RCC 7860 (cell line): ENCODE measurements around the gene LAMB1.
"Not testable (repeated sequence)": the region's sequence is repeated elsewhere in the genome, so short reads cannot be mapped to it uniquely, and the experiment has no call there.

Experiments
- DNase-seq: peaks from one replicate; pipeline ENCODE4 v3.0.0-alpha.2; 2015; ENCODE audit warnings: low spot score
- FAIRE-seq: peaks from 2 replicates; lab custom pipeline; 2012; peaks lifted over from hg19 to GRCh38; lab: Jason Lieb, UNC

LAMB1 gene

DNA sequence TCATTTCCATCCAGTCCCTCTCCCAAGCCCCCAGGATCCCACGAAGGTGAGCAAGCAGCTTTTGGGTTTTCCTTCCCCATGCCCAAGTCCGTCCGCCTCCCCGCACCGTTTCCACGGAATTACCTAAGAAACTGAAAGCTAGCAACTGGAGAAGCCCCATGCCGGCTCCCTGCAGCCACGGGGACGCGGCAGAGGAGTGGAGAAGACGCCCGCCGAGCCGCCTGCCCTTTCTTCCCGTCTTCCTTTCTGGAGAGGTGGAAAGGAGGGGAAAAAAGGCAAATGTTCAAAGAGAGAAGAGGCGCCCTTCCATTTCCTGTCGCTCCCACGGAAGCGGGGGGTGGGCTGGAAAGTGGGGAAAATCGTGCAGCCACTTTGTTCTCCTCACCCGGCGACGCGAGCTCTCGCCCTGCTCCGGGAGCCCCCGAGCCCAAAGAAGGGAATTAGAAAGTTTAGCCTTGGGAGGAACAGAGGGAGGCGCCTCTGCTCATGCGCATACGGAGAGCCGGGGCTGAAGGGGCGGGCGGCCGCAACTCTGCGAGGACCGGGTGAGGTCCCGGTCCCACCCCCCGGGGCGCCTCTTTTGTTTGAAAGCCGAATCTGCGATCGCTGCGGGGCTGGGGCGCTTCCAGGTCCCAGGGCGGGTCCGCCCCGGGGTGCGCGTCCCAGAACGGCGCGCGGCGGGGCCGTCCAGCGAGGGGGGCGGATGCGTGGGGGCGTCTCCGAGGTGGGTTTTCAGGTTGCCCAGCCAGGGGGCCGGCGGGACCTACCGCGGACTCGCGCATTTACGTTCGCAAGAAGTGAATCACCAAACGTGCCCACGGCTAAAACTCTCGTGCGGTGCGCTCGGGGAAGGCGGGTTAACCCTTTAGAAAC, at the start of gene LAMB1:
TSS of gene LAMB1 (minus strand) at position 436 of the 873 bp plus-strand sequence. CDS start at position 160, 276 bp downstream.
- DNase-seq (peak; percentile 74), FAIRE-seq (no peak)

DNA sequence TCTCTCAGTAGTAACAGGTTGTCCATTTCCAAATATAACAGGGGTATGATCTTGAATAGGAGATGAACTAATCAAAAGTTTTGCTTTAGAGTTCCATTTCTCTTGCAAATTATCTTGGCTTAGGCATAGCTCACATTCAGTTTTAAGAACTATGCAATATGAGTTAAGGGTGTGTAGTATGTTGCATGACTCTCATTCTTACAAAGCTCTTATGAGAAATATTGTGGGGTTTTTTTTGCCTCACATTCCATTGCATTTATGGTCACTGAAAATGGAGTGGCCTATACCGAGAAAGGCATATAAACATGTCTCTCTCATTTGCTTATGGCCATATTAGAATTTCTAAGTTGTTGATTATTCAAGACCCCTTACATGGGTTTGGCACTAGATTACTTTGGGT, 48.5 kb upstream of the LAMB1 start:
- no peak for DNase-seq

DNA sequence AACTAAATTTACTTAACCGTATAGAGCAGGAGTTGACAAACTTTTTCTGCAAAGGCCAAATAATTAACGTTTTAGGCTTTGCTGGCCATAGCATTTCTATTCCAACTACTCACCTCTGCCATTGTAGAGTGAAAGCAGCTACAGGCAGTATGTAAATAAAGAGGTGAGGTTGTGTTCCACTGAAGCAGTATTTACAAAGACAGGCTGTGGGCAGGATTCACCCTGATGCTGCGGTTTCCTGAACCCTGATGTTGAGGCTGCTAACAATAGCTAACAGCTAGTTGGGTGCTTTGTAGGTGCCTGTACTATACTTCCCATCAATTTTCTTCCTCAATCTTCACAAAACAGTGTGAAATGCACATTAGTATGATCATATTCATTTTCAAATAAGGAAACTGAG, 47.0 kb upstream of the LAMB1 start:
- no peak for FAIRE-seq
- DNase-seq: no peak

More for the DNA sequence above, 48.5 kb upstream of the LAMB1 start:
- FAIRE-seq: no peak

DNA sequence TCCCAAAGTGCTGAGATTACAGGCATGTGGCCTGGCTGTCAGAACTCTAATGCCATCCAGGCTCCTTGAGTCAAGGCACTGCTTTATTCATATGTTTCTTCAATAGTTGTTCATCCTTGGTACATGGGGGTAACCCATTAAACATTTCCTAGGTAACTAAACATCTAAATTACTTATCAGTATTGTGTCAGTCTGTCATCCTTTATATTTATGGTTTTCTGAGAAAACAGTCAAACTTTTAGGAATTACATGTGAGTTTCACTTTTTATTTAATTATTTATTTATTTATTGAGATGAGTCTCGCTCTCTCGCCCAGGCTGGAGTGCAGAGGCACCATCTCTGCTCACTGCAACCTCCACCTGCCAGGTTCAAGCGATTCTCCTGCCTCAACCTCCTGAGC, 45.5 kb upstream of the LAMB1 start:
- no peak for DNase-seq
- no peak for FAIRE-seq

DNA sequence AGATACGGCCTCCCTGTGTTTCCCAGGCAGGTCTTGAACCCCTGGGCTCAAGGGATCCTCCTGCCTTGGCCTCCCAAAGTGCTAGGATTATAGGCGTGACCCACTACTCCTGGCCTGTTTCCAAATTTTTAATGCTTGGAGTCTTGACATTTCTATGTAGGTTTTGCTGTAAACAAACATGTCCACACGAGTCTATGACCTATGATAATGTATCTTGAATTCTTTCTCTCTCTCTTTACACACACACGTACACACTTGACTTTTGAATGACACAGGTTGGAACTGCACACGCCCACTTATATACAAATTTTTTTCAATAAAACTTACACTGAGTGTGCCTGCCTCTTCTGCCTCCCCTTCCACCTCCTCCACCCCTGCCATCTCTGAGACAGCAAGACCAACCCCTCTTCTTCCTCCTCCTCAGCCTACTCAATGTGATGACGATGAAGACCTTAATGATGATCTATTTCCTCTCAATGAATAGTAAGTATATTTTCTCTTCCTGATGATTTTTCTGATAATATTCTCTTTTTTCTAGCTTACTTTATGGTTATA, 44.1 kb upstream of the LAMB1 start:
- FAIRE-seq: no peak
- no peak for DNase-seq

DNA sequence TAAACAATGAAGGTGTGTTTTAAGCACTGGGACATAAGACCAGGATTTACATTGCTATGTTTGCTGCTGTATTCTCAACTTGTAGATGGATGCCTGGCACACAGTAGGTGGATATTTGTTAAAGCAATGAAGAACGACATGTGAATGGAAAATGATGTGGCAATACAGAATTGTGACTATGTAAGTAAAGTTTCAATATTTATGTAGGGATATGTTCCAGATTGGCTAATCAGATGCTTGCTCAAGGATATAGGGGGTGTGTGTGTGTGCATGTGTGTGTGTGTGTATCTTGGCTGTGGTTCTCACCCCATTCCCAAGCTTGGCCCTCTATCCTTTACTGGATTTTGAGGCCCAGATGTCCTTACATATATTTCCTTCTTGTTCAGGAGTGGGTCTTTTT, 42.7 kb upstream of the LAMB1 start:
- no peak for FAIRE-seq
- DNase-seq: no peak

DNA sequence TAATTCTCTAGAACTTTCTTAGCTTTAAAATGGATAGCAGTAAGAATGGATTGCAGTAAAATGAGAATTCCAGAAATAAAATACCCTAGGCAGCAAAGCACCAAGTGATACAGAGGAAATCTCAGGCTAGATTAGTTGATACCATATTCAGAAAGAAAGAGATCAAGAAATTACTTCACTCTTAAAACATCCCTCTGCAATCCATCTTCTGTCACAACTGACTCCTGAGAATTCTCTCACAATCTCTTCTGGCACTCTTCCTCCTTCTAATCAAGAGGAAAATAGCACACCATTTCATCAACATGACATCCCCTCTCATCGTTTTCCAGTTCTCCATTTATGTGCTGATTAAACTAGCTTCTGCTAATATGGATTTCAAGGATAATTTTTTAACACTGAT, 42.2 kb upstream of the LAMB1 start:
- DNase-seq (no peak), FAIRE-seq (no peak)

DNA sequence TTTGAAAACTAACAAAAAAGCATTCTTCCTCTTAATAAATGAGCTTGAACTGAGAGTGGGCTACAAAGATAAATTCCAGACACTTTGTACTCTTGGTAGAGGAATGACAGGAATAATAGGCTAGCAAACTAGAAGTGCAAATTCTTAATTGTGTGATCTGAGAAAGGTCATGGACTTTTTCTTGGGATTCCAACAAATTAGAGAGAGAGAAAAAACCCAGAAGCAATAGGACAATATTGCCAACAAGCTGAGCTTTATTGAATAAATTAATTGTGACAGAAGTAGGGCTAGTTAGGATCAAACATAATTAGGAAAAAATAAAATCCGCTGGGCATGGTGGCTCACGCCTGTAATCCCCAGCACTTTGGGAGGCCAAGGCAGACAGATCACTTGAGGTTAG, 41.4 kb upstream of the LAMB1 start:
- no peak for FAIRE-seq
- no peak for DNase-seq

DNA sequence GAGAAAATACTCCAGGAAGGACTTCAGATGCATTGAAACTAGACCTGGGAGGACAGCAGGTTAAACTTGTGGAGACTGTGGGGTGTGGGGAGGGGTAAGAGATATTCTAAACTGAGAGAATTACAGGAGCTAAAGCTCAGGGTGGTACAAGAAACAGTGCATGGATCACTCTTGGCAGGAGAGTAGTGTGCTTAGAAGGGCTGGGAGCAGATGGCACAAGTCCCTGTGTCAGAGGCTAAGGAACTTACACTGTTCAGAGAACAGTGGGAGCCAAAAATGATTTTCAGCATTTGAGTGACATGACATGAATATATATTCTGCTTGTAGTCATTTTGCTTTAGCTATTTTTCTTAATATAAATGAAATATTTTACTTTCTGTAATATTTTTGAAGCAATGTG, 36.0 kb upstream of the LAMB1 start:
- no peak for FAIRE-seq

DNA sequence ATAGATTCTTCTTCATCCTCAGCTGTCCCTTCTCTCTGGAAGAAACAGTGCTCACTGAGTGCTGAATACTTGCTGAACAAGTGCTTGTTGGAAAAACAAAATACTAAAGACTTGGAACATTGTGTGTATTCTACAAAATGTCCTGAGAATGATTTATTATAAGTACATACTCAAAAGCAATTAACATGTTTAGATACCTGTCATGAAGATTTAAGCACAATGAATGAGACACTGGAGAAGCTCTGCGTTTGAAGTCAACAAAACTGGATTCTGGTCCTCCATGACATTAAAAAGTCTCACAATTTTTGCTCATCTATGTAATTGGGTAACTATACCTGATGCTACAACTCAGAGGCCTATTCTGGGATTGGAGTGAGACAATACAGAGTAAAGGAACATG, 34.8 kb upstream of the LAMB1 start:
- FAIRE-seq (no peak), DNase-seq (no peak)

More for the DNA sequence above, 36.0 kb upstream of the LAMB1 start:
- no peak for DNase-seq

DNA sequence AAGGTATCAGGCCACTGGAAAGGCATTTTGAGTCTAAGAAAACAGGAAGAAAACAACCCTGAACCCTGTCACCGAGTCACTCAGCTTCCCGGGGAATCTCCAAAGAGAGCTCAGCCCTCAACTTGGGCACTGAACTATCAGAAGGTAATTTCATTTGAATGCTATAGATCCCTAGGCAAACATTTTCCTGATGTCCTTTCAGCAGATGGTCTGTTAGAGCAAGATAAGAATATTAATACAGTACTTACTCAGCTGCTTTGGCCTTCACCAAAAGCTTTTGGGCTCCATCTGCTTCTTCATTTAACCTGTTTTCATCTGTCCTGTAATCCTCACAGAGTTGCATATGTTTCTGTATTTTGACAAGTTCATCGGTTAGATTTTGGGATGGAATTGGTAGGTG, 34.2 kb upstream of the LAMB1 start:
- no peak for FAIRE-seq
- DNase-seq: no peak

DNA sequence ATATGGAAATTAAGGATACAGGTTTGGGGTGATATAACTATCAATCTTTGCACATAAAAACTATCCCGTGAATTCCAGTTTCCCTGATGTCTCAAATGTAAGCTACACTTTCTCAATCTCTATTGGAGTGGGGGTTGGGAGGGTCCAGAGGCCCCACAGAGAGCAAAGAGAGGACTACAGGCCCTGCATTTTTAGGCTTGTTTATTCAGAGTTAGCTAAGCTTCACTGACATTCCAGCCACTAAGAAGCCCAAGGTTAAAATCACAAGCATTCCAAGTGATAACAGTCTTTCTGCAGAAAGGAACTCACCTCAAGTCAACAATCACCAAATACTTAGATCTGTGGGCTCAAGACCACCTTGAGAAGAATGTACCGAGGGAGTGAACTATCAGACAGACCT, 31.6 kb upstream of the LAMB1 start:
- no peak for FAIRE-seq

DNA sequence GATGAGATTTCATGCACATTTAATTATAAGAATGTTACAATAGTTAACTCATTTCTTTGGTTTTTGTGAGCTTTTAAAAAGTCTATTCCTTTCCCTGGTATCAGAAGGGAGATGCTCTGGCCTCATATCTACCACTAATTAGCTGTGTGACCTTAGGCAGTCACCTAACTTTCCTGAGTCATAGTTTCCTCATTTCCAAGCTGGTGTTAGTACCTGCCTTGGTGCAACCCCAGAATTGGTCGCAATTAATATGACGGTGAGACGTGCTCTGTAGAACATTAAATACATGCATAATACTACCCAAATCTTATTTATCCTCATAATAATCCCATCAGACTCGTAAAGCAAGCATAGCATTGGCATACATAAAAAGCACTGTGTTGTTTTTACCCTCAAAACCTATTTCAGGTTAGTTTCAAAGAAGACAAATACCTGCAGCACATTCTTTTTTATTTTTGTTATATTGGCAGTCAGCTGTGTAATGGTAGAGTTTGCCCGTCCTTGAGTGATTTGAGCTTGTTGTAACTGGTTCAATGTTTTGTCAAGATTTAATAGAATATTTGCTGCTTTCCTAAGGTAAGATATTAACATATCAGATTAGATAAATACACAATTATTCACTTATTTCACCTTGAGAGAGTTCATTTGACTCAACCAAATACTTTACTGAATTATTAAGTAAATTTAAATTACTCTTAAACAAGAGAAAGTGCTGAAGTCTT, 31.0 kb upstream of the LAMB1 start:
- no peak for DNase-seq
- FAIRE-seq: no peak

More for the DNA sequence above, 31.6 kb upstream of the LAMB1 start:
- no peak for DNase-seq

DNA sequence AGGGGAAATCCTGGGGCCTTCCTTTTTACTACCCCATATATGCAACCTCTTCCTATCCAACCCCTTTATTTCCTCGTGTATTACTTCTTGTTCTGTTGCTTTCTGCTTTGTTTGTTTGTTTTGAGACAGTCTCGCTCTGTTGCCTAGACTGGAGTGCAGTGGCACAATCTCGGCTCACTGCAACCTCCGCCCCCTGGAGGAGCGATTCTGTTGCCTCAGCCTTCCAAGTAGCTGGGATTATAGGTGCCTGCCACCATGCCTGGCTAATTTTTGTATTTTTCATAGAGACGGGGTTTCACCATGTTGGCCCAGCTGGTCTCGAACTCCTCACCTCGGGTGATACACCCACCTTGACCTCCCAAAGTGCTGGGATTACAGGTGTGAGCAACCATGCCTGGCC, 30.3 kb upstream of the LAMB1 start:
- not testable (repeated sequence) for FAIRE-seq

DNA sequence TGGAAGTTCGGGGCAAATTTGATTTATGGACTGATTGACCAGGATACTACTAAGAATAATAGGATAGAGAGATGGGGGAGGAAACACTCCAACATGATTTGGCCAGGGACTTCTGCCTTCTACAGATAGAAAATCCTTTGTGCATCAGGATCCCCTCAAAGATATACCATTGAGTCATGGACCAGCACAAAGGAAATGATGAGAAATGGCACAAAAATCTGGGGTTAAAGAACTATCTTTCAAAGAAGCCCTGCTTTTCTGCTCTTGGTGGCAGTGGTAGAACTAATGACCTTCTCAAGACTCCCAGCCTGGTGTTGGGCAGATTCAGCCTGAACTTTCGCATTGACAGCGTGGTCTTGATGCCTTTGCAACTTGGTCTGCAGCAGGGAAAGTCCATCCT, 27.6 kb upstream of the LAMB1 start:
- FAIRE-seq (peak; percentile 38), DNase-seq (peak; percentile 76)

More for the DNA sequence above, 30.3 kb upstream of the LAMB1 start:
- not testable (repeated sequence) for DNase-seq

DNA sequence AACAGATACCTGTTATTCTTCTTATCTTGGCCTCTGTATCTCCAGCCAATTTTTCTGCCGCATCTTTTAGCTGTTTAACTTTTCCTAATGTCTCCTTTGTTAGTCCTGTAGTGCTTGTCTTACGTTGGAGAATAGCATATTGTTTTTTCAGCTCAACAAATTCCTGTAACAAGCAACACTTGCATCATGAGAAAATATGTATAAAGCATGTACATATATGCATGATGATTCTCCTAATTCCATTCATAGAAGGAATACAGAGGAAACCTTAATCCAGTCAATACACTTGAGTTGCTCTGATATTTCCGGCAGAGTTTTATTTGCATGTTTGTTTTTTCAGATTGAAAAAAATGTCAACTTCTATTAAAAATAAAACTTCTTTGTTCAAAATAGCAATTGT, 26.1 kb upstream of the LAMB1 start:
- no peak for DNase-seq
- FAIRE-seq: no peak

DNA sequence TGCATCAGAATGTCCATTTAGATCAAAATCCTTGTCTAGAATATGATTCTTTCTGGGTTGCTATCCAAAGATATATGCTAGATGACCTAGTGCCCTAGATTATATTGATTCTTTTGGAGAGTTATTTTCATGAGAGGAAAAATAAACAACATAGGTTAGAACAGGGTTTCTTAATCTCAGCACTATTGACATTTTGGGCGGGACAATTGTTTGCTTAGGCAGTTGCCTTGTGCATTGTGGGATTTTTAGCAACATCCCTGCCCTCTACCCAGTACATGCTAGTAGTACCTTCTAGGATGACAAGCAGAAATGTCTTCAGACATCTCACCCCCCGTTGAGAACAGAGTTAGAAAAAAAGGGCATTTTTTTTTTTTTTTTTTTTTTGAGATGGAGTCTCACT, 25.1 kb upstream of the LAMB1 start:
- FAIRE-seq: no peak
- DNase-seq: no peak

DNA sequence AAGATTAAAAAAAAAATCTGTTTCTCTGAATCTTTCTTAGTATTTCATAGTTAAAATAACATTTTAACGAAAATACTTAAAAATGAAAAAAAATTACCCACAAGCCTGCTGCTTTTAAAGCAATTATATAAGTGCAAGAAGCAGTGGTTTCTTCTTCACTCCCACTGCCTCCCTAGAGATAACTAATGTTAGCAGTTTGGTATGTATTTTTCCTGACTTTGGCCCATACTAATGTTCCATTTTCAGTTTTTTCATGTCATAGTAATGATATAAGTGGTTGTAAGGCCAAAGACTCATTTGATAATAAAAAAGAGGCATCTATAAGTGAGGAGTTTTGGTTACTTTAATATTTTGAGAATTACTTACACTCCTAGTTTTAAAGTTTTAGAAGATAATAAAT, 24.3 kb upstream of the LAMB1 start:
- no peak for FAIRE-seq
- DNase-seq: no peak

DNA sequence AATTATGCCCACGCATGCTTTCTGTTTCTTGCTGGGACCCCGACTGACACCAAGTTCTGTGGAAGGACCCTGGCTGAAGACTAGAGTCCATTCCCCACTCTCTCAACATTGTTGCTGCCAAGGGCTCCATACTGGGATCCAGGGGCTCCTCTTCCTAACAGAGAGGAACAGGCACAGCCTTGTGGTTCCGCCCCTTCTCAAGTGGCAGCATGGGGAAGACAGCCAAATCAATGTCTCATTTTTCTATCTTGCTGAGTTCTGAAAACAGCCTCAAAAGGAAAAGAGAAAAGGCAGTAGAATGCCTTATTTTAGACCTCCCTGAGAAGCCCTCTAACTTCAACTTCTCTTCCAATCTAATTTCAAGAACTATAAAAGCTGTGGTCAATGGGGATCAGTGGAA, 23.7 kb upstream of the LAMB1 start:
- no peak for FAIRE-seq

DNA sequence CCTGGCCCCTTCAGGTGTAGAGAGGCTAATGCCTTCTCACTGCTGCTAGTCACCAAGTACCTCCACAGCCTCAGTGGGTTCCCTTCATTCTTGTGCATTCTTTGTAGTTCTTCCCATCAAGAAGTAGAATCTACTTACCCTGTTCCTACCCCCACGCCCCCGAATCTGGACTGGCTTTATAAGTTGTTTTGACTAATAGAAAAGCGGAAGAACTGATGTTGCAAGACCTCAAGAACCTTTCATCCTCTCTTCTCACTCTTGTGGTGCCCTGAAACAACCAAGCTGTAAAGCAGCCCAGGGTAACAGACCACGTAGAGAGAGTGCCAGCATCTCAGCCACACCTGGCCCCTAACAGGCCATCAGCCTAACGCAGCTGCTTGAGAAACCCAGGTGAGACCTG, 23.2 kb upstream of the LAMB1 start:
- no peak for DNase-seq
- no peak for FAIRE-seq

More for the DNA sequence above, 23.7 kb upstream of the LAMB1 start:
- DNase-seq: no peak

DNA sequence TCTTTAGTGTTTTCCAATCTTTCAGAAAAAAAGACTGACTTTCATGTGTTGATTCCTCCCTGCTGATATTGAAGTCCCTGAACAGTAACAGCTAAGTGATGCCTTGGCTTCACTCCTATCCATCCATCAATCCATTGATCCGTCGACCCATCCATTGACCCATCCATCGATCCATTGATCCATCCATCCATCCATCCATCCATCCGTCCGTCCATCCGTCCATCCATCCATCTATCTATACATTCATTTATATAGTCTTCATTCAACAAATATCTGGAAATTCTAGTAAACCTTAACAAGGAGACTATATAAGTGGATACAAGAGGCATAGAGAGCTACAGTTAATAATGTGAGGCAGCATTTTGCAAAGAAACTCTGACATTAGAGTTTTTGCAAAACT, 21.6 kb upstream of the LAMB1 start:
- FAIRE-seq (no peak), DNase-seq (no peak)

DNA sequence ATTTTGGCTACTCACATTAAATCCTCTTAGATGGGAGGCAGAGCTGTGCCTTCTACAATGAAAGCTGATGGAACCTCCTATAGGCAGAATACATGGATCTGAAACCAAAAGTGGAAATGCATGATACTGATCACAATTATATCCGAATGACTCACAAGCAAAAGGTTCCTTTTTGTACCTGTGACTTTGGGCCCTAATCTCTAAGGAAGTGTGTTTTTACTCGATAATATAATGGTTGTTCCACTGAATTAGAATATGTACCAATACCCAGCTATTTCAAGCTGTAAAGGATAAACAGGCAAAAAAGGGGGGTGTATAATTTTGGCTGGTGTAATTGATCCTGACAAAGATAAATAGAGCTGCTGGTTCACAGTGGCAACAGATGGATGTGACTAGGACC, 17.6 kb upstream of the LAMB1 start:
- no peak for FAIRE-seq
- DNase-seq: no peak
